HG02678 (cell line): ENCODE data around the gene FOXJ1.

Source experiments
- ATAC-seq: cut with Tn5 transposase; IDR thresholded peaks from one replicate; pipeline ENCODE4 v1.9.1; 2021; ENCODE audit warnings: mild to moderate bottlenecking, moderate library complexity; ENCODE audit not compliant: unreplicated experiment

FOXJ1 gene

DNA sequence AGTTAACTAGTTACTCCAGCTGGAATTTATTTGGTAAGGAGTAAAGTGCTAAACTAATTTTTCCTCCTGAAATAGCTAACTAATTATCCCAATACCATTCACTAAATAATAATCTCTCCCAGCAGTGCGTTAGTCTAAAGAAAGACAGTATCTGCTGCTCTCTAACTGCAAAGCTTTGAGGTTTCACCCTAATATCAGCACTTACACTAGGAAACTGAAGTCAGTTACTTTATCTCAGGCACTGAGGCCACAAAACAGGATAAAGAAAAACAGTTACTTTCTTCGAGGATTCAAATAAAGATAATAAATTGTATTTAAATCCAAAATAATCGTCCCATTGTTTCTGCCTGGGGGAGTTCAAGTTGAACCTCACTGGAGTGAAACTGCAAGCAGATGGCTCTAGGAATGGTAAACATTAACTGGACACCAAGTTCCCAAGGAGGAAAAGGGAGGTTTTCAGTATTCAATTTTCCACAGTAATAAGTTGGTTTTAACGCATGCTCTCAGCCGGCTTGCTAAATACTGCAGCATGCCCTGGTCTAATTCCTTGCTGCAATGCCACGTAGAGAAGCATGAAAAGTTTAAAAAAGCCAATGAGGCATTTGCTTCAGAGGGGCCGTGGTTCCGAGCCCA is 20.0 kb upstream of the FOXJ1 start:
- ATAC-seq = no peak

DNA sequence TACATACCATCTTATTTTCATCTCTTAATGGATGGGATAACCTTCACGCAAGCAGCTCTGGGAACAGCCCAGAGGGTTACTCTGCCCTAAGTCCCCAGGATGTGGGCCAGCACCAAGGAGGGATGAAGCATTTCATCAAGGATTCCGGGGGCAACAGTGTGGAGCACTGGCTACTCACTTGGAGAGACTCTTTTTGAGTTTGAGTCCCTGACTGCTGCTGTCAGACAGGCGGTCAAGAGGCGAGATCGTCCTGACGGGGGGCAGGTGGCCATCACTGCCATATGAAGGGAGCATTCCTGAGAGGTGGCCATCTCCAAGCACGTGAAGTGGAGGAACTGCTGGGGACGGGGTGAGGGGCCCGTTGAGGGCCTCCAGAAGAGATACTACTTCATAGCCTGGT is 18.1 kb upstream of the FOXJ1 start:
- no peak for ATAC-seq

DNA sequence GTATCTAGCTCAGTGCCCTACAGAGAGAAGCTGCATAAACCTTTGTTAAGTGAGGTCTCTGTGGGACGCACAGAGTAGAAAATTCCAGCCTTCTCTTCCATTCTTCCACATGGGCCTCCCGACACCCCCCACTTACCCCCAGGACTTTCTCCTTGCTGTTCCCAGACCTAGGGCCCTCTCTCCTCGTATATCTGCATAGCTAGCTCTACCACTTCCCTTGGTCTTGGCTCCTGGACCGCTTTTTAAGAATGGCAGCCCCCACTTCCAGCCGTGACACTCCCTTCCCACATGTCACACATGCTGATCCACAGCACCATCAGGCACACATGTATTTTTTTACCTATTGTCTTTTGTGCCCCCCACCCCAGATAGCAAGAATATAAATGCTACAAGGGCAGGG is 16.7 kb upstream of the FOXJ1 start:
- ATAC-seq = no peak

GRCh38 chr17:76156662-76156991 is 15.6 kb upstream of the FOXJ1 start:
- ATAC-seq = no peak

DNA sequence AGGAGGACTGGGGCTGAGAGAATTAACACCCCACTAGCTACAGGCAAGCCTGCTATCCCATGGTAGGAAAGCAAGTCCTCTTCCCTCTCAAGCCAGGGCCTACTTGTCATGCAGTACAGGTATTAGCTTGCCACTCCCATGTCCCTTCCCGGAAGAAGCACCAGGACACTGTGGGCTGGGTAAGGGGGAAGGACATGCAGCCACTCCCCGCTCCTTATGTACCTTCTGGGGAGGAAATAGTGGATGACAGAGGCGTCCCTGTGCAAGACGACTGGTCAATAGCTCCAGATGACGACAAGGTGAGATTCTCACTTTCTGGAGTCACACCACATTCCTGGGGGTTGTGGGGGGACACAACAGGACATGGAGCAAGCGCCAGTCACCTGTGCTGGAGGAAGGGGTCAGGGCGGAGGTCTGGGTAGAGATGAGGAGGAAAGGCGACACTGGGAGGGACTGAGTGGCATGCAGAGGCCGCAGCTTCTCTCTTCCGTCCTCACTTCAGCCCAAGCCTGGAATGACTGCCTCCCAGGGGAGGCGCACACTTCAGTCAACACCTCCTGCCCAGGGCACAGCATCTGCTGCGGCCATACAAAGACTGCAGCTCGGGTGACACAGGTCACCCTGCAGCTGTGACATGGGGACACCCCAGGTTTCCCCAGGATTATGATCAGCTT is 15.1 kb upstream of the FOXJ1 start:
- no peak for ATAC-seq

DNA sequence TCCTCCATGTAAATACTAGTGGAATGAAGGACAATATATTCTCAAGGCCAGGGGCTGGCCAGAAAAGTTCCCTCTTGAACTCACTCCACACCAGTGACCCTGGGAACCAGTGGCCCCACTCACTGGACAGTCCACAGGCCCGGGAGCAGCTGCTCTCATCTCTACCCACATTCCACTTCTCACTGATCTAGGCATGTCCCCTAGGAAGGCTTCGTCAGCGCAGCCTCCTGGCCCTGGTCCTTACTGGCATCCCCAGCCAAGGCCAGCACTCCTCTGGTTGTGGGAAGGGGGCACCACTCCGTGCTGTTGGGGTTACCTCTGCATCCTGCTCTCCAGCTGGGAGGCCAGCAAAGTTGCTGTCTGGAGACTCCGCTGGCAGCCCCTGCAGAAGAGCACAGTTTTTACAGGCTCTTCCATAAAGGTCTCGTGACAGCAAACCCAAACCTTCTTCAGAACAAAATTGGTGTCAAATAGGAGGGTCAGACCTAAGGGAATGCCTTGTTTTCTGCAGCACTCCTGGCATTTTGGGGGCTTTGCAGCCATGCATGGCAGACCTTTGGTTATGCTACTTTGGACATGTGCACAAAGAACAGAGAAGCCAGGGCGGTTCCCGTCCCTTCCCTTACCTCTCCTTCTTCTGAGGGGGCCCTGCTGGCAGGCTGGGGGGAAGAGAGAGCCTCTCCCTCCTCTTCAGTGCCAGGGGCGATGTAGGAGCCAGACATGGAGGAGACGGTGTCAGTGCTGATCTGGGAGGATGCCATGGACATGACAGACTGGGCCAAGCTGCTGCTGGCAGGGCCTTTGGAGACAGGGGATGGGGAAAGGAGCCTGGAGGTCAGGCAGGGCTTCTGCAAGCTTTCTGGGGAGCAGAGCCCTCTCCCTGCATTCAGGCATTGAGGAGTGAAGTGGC is 14.1 kb upstream of the FOXJ1 start:
- no peak for ATAC-seq

DNA sequence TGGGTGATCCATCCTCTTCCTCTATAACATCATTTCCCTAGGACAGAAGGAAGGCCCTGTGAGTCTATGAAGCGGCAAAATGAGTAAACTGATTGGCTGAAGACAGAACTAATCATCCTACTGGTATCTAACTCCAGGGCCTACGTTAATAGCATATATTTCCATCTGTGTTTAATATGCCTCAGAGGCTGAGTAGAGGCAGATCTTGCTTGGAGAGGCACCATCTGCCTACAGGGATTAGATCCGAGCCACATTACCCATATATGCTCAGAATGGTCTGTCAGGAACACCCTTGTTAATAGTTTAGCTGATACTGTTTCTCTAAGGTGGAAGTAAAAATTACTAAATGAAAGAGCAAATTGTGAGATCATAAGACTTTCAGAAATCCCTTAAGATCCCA is 13.2 kb upstream of the FOXJ1 start:
- ATAC-seq = no peak

GRCh38 chr17:76153640-76154039 is 12.6 kb upstream of the FOXJ1 start:
- ATAC-seq = no peak

GRCh38 chr17:76153202-76153601 is 12.2 kb upstream of the FOXJ1 start:
- ATAC-seq = no peak

DNA sequence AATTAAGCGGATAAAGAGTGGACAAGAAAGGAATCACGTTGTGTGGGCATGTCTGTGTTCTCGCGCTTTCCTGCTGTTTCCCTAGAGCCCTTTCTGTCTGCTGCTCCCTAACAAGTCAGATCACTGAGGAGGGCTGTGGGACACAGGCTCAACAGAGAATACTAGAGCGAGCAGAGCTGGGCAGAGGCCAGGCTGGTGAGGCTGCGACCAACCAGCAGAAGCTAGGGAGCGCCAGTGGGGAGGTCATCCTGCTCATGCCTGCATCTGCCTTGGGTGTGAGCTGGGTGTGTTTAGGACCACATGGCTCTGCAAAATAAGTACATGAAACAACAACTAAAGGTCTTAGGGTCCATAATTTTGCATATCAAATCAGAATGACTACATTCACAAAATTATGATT is 11.5 kb upstream of the FOXJ1 start:
- no peak for ATAC-seq

DNA sequence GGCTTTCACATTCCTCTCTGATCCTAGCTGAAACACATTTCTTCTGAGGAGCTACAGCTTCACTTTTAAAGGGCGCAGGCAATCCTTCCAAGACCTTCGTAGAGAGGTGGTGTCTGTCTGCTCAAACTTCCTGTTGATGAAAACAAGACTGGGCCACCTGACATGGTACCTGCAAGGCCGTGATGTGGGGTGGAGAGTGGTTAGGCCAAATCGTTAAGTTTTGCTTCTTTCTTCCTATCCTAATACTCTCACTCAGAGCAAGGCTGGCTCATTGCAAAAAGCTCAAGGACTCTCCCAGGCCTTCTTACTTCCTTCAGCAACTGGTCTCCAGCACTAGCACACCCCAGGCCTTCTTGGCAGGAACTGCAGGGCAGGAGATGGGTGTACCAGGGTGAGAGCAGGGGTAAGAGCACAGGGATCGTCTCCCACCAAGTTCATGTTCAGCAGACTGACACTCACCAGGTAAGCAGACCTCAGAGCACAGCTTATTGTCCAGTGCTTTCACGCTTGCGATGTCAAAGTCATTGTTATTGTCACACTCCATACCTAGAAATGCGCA is 10.9 kb upstream of the FOXJ1 start:
- no peak for ATAC-seq

- ATAC-seq = no peak
Observed at GRCh38 chr17:76150712-76151622, 9.9 kb upstream of the FOXJ1 start.

- no peak for ATAC-seq
Observed at GRCh38 chr17:76149214-76149613, 8.2 kb upstream of the FOXJ1 start.

DNA sequence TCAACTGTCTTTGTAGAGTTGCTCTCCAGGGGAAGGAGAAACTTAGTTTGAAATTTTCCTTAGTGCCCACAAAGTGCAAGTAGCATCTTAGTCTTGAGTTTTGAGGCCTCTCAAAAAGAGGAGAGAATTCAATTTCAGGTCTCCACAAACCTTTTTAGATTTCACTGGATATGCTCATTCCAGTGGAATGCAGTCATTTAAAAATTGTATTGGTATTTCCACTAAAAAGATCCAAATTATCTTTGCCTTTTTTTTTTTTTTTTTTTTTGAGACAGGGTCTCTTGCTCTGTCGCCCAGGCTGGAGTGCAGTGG is 6.9 kb upstream of the FOXJ1 start:
- ATAC-seq = no peak

GRCh38 chr17:76147211-76148014 is 6.4 kb upstream of the FOXJ1 start:
- ATAC-seq = no peak

- ATAC-seq = no peak
Observed at GRCh38 chr17:76146053-76146851, 5.2 kb upstream of the FOXJ1 start.

- ATAC-seq = no peak
Observed at GRCh38 chr17:76145231-76146052, 4.4 kb upstream of the FOXJ1 start.

DNA sequence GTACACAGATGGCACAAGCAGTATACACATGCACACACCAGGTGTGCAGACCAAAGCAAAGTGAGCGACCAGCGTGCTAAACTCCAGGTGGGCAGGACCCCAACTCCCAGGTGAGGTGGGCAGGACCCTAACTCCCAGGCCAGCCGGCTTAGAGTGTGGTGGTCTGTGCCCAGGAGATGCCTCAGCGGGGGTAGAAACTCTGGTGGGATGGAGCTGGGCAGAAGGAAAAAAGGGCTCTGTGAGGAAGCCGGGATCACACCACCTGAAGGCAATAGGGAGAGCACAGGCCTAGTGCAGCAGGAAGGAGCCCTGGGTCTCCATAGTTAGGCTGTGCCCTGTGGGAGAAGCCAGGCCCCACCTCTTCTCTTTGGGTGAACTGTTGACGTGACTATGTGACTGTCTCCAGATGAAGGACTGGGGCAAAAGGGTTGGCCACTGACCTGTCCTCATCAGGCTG is 1.6 kb upstream of the FOXJ1 start:
- no peak for ATAC-seq
